ENCODE results near the gene ATP9A.
"Not testable (repeated sequence)": the region's sequence is repeated elsewhere in the genome, so short reads cannot be mapped to it uniquely, and the experiment has no call there.

ATP9A gene

DNA sequence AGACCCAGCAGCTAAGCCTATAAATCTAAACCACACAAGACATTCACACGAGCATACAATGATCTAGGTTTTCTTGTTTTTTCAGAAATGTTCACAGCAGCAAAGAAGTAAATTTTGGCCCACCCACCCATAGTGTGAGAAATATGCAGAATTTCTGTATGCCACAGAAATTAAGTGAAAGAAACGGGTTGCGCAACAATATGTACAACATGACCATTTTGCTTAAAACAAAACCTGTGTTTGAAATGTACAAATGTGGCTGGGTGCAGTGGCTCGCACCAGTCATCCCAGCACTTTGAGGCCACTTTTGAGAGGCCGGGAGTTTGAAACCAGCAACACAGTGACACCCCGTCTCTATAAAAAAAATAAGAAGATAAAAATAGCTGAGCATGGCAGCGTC, 24.8 kb upstream of the ATP9A start:
- H3K27me3 ChIP-seq (ENCODE audit: control insufficient read depth, insufficient read depth, low read length), result no peaks in the 10 kb centered on the region
- peaks cover 34% of the 10 kb centered on the region for H3K36me3 ChIP-seq (ENCODE audit: control insufficient read depth, insufficient read depth, low read length)
- H3K9me3 ChIP-seq (ENCODE audit: control insufficient read depth, insufficient read depth, low read length), result no peaks in the 10 kb centered on the region
- H3K27ac ChIP-seq (ENCODE audit: low read length), result no peak overlapping the region
- WGBS (ENCODE audit: insufficient coverage, insufficient read length), result no CpG with 5 or more reads among the region's 7 CpGs
- H3K4me1 ChIP-seq (ENCODE audit: control insufficient read depth, insufficient read depth, low read length), result no peaks in the 10 kb centered on the region; the same call in 1 of the 2 replicates
- no peak for DNase-seq (ENCODE audit: low read depth, low spot score)
- no peak overlapping the region for H3K4me3 ChIP-seq (ENCODE audit: low read length)

DNA sequence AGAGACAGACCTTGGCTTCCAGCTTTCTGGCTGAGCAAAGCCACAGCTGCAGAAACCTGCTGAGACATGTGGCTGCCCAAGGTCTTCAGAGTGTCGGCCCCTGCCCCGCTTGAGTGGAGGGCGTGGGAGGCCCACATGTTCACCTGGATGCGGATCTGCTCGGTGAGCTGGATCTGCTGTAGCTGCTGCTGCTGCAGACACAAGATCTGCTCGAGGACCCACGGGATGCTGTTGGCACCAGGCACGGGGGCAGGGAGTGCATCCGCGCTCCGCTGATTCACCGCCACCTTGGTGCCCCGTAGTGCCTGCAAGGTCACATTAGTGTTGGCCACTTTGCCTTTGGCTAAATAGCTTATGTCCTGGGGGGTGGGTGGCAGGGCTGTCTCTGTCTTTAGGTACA, 23.4 kb upstream of the ATP9A start:
- Histone ChIP-seq H3K4me1 (ENCODE audit: control insufficient read depth, insufficient read depth, low read length) (no peaks in the 10 kb centered on the region), H3K9me3 (ENCODE audit: control insufficient read depth, insufficient read depth, low read length) (no peaks in the 10 kb centered on the region), H3K27ac (ENCODE audit: low read length) (no peak overlapping the region), H3K36me3 (ENCODE audit: control insufficient read depth, insufficient read depth, low read length) (peaks cover 47% of the 10 kb centered on the region), H3K4me3 (ENCODE audit: low read length) (no peak overlapping the region), H3K27me3 (ENCODE audit: control insufficient read depth, insufficient read depth, low read length) (no peaks in the 10 kb centered on the region)
- no peak for DNase-seq (ENCODE audit: low read depth, low spot score)
- no CpG with 5 or more reads among the region's 13 CpGs for WGBS (ENCODE audit: insufficient coverage, insufficient read length)

DNA sequence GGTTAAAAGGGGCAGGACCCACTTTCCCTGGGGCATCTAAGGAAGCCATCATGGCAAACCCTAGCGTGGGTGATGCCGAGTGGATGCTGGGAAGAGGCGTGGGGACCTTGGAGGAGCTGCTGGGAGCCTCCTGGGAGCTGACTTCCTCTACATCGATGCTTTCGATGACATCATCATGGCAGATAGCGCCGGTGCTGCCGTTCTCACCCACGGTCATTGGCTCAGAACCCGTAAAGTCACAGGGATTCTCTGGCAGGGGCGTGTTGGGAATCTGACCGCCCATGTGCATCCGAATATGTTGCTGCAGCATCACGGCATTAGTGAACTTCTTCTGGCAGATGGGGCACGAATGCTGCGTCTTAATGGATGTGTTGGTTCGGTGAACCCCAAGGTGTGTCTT, 22.1 kb upstream of the ATP9A start:
- Histone ChIP-seq H3K4me1 (ENCODE audit: control insufficient read depth, insufficient read depth, low read length) (no peaks in the 10 kb centered on the region), H3K4me3 (ENCODE audit: low read length) (no peak overlapping the region), H3K9me3 (ENCODE audit: control insufficient read depth, insufficient read depth, low read length) (no peaks in the 10 kb centered on the region), H3K27ac (ENCODE audit: low read length) (no peak overlapping the region), H3K27me3 (ENCODE audit: control insufficient read depth, insufficient read depth, low read length) (no peaks in the 10 kb centered on the region), H3K36me3 (ENCODE audit: control insufficient read depth, insufficient read depth, low read length) (peaks cover 50% of the 10 kb centered on the region)
- no peak for DNase-seq (ENCODE audit: low read depth, low spot score)
- WGBS (ENCODE audit: insufficient coverage, insufficient read length), result no CpG with 5 or more reads among the region's 17 CpGs

DNA sequence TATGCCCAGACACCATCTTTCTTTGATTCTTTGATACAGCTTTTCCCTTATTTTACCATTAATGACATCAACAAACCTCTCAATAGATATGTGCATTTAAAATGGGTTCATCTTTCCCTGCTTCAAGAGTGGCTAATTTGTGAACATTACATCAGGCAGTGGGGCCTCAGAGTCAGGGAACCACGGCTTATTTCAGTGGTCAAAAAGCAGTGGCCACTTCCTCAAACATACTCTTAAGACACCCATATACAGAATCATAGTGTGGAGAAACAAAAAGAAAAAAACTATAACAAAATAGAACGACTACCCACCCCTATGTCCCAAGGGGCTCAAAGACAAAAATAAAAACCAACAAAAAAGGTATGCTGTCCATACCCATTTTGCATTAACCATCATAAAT, 21.2 kb upstream of the ATP9A start:
- DNase-seq (ENCODE audit: low read depth, low spot score), result no peak
- no peak overlapping the region for H3K4me3 ChIP-seq (ENCODE audit: low read length)
- H3K9me3 ChIP-seq (ENCODE audit: control insufficient read depth, insufficient read depth, low read length), result no peaks in the 10 kb centered on the region
- H3K27me3 ChIP-seq (ENCODE audit: control insufficient read depth, insufficient read depth, low read length), result no peaks in the 10 kb centered on the region
- no peaks in the 10 kb centered on the region for H3K4me1 ChIP-seq (ENCODE audit: control insufficient read depth, insufficient read depth, low read length)
- WGBS (ENCODE audit: insufficient coverage, insufficient read length), result no CpG with 5 or more reads among the region's 2 CpGs
- H3K27ac ChIP-seq (ENCODE audit: low read length), result no peak overlapping the region
- peaks cover 50% of the 10 kb centered on the region for H3K36me3 ChIP-seq (ENCODE audit: control insufficient read depth, insufficient read depth, low read length)

GRCh38 chr20:51788822-51789221, 20.6 kb upstream of the ATP9A start:
- no peak overlapping the region for H3K4me3 ChIP-seq (ENCODE audit: low read length)
- H3K9me3 ChIP-seq (ENCODE audit: control insufficient read depth, insufficient read depth, low read length), result no peaks in the 10 kb centered on the region
- peaks cover 56% of the 10 kb centered on the region for H3K36me3 ChIP-seq (ENCODE audit: control insufficient read depth, insufficient read depth, low read length)
- no peak for DNase-seq (ENCODE audit: low read depth, low spot score)
- WGBS (ENCODE audit: insufficient coverage, insufficient read length), result no CpG with 5 or more reads among the region's 14 CpGs
- no peak overlapping the region for H3K27ac ChIP-seq (ENCODE audit: low read length)
- H3K27me3 ChIP-seq (ENCODE audit: control insufficient read depth, insufficient read depth, low read length), result no peaks in the 10 kb centered on the region
- no peaks in the 10 kb centered on the region for H3K4me1 ChIP-seq (ENCODE audit: control insufficient read depth, insufficient read depth, low read length)

DNA sequence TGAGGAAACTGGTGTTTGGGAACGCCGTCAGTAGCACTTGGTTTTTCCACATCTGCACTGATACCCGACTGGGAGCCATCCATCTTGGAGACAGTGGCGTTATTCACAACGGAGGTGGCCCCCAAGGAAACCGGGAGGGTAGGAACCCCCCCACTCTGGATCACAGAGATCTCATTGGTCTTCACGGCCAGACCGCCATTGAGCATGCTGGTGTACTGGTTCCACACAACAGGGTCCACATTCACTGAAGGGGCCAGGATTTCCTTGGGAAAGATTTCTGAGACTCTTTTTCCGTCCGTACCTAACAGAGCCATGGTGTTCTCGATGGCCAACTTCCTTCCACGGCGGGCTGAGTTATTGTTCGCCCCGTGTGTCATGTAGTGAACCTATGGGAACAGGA, 16.1 kb upstream of the ATP9A start:
- no peak overlapping the region for H3K27ac ChIP-seq (ENCODE audit: low read length)
- H3K36me3 ChIP-seq (ENCODE audit: control insufficient read depth, insufficient read depth, low read length), result peaks cover 51% of the 10 kb centered on the region
- WGBS (ENCODE audit: insufficient coverage, insufficient read length), result no CpG with 5 or more reads among the region's 15 CpGs
- no peak for DNase-seq (ENCODE audit: low read depth, low spot score)
- H3K4me1 ChIP-seq (ENCODE audit: control insufficient read depth, insufficient read depth, low read length), result no peaks in the 10 kb centered on the region
- no peaks in the 10 kb centered on the region for H3K9me3 ChIP-seq (ENCODE audit: control insufficient read depth, insufficient read depth, low read length)
- no peaks in the 10 kb centered on the region for H3K27me3 ChIP-seq (ENCODE audit: control insufficient read depth, insufficient read depth, low read length)
- H3K4me3 ChIP-seq (ENCODE audit: low read length), result no peak overlapping the region

DNA sequence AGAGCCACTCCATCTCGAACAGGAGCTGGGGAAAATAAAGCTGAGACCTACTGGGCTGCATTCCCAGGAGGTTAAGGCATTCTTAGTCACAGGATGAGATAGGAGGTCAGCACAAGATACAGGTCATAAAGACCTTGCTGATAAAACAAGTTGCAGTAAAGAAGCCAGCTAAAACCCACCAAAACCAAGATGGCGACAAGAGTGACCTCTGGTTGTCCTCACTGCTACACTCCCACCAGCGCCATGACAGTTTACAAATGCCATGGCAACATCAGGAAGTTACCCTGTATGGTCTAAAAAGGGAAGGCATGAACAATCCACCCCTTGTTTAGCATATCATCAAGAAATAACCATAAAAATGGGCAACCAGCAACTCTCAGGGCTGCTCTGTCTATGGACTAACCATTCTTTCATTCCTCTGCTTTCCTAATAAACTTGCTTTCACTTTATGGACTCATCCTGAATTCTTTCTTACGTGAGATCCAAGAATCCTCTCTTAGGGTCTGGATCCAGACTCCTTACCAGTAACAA, 10.1 kb upstream of the ATP9A start:
- H3K27ac ChIP-seq (ENCODE audit: low read length); H3K9me3 ChIP-seq (ENCODE audit: control insufficient read depth, insufficient read depth, low read length); DNase-seq (ENCODE audit: low read depth, low spot score); H3K27me3 ChIP-seq (ENCODE audit: control insufficient read depth, insufficient read depth, low read length); H3K4me1 ChIP-seq (ENCODE audit: control insufficient read depth, insufficient read depth, low read length); H3K4me3 ChIP-seq (ENCODE audit: low read length): not testable (repeated sequence)
- peaks cover 18% of the 10 kb centered on the region; the same call in 1 of the 2 replicates for H3K36me3 ChIP-seq (ENCODE audit: control insufficient read depth, insufficient read depth, low read length)
- no CpG with 5 or more reads among the region's 4 CpGs for WGBS (ENCODE audit: insufficient coverage, insufficient read length)

DNA sequence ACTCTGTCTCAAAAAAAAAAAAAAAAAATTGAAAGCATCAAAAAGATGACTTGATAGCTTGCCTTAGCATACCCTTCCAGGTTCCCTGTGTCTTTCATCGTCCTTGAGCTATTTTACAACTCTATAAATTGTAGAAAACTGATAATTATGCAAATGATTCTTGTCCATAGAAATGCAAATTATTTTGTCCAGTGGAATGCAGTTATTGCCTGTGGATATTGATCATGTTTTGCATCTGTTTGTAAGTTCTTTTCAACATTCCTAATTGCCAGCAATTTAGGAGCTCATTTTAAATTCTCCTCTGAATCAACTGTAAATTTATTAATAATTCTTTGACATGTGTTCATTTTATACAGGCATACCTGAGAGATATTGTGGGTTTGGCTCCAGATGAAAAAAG, 7.1 kb upstream of the ATP9A start:
- Histone ChIP-seq H3K9me3 (ENCODE audit: control insufficient read depth, insufficient read depth, low read length) (no peaks in the 10 kb centered on the region), H3K27ac (ENCODE audit: low read length) (no peak overlapping the region), H3K27me3 (ENCODE audit: control insufficient read depth, insufficient read depth, low read length) (no peaks in the 10 kb centered on the region), H3K36me3 (ENCODE audit: control insufficient read depth, insufficient read depth, low read length) (0 out of 2 replicates have a peak, but pooled peaks cover 4% of the 10 kb centered on the region), H3K4me1 (ENCODE audit: control insufficient read depth, insufficient read depth, low read length) (no peaks in the 10 kb centered on the region), H3K4me3 (ENCODE audit: low read length) (no peak overlapping the region)
- DNase-seq (ENCODE audit: low read depth, low spot score), result no peak
- no CpG with 5 or more reads among the region's 1 CpG for WGBS (ENCODE audit: insufficient coverage, insufficient read length)

GRCh38 chr20:51772236-51772635, 4.0 kb upstream of the ATP9A start:
- no peak overlapping the region for H3K4me3 ChIP-seq (ENCODE audit: low read length)
- 0 out of 2 replicates have a peak, but pooled peaks cover 4% of the 10 kb centered on the region for H3K36me3 ChIP-seq (ENCODE audit: control insufficient read depth, insufficient read depth, low read length)
- H3K27ac ChIP-seq (ENCODE audit: low read length), result no peak overlapping the region
- DNase-seq (ENCODE audit: low read depth, low spot score), result no peak
- H3K4me1 ChIP-seq (ENCODE audit: control insufficient read depth, insufficient read depth, low read length), result no peaks in the 10 kb centered on the region; the same call in 1 of the 2 replicates
- H3K27me3 ChIP-seq (ENCODE audit: control insufficient read depth, insufficient read depth, low read length), result no peaks in the 10 kb centered on the region
- no peaks in the 10 kb centered on the region for H3K9me3 ChIP-seq (ENCODE audit: control insufficient read depth, insufficient read depth, low read length)
- WGBS (ENCODE audit: insufficient coverage, insufficient read length), result no CpG with 5 or more reads among the region's 4 CpGs

GRCh38 chr20:51769976-51770615, 1.9 kb upstream of the ATP9A start:
- DNase-seq (ENCODE audit: low read depth, low spot score), result no peak
- H3K4me1 ChIP-seq (ENCODE audit: control insufficient read depth, insufficient read depth, low read length), result no peaks in the 10 kb centered on the region; the same call in 1 of the 2 replicates
- H3K27me3 ChIP-seq (ENCODE audit: control insufficient read depth, insufficient read depth, low read length), result no peaks in the 10 kb centered on the region
- no CpG with 5 or more reads among the region's 9 CpGs for WGBS (ENCODE audit: insufficient coverage, insufficient read length)
- no peak overlapping the region for H3K4me3 ChIP-seq (ENCODE audit: low read length)
- no peaks in the 10 kb centered on the region for H3K36me3 ChIP-seq (ENCODE audit: control insufficient read depth, insufficient read depth, low read length)
- no peaks in the 10 kb centered on the region for H3K9me3 ChIP-seq (ENCODE audit: control insufficient read depth, insufficient read depth, low read length)
- H3K27ac ChIP-seq (ENCODE audit: low read length), result no peak overlapping the region

Data from iPS DF 6.9 (cell line).